22Rv1 (cell line): Measurements from ENCODE around the gene LAMA2.

ENCODE experiments used
- CTCF ChIP-seq: fragments of 450-650 bp; IDR thresholded peaks from 2 replicates; pipeline ENCODE4 v1.5.1; 2017; ENCODE audit warnings: mild to moderate bottlenecking
- ZFX ChIP-seq: fragments of 450-650 bp; IDR thresholded peaks from 2 replicates; pipeline ENCODE4 v1.6.1; 2017; ENCODE audit warnings: antibody characterized with exemption, borderline replicate concordance

GRCh38 chr6:129208415-129209034, 325.6 kb downstream of the LAMA2 start:
- TF ChIP-seq CTCF (no peak), ZFX (no peak)
